ENCODE data around the gene DYNC2H1.

The DYNC2H1 gene

DNA sequence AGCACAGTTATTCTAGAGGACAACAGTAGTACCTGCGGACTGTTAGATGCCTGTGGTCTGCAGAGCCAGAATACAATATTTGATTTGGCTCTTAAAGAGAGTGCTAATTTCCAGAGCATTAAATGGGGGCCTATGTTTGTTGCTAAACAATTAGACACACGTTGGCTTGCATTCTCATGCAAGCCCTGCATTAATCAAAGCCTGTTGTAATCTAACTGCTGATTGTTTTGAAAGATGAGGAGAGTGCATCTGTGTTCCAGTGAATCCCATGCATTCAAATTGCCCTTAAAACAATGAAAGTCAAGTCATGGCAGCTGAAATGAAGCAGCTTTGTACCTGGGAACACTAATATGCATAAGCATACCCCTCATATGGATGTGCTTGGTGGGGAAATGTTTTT is 419.4 kb downstream of the DYNC2H1 start:
- Histone ChIP-seq H3K9me3 (ENCODE audit: control insufficient read depth in 2 of 2, low read length in 2 of 2) (no peaks in the 10 kb centered on the region), H3K27ac (ENCODE audit: low read length) (no peak overlapping the region), H3K36me3 (ENCODE audit: control insufficient read depth in 2 of 2, insufficient read depth in 2 of 2, low read length in 2 of 2) (no peaks in the 10 kb centered on the region), H3K4me3 (ENCODE audit: low read length in 2 of 2) (no peak overlapping the region), H3K4me1 (ENCODE audit: control insufficient read depth, insufficient read depth, low read length) (no peaks in the 10 kb centered on the region), H3K27me3 (ENCODE audit: control insufficient read depth in 1 of 2, insufficient read depth in 2 of 2, low read length in 2 of 2) (peaks cover 0 to 2% of the 10 kb centered on the region in 2 donors), H3K9ac (ENCODE audit: low read length in 2 of 2) (no peak overlapping the region)

DNA sequence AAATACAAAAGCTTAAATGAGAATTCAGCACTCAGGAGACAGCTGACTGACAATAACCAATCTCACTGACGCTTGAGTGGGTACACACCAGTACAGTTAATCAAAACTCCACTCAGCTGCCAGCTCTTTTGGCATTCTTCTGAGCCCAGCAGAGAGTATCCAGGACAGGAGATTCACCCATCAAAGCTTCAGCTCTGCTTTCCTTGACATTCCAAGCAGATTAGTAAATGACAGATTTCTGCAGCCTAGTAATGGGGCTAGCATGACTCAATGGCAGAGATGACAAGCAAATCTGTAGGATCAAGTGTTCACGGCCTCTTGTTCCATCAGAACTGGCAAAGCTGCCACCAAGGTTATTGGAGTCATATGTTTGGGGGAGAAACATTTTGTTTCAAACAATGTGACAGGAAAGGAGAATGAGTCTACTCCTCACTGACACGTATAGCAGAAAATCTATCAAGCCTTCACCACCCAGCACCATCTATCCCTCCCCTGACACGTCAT is 420.0 kb downstream of the DYNC2H1 start:
- Histone ChIP-seq H3K4me1 (ENCODE audit: control insufficient read depth, insufficient read depth, low read length) (no peaks in the 10 kb centered on the region), H3K36me3 (ENCODE audit: control insufficient read depth in 2 of 2, insufficient read depth in 2 of 2, low read length in 2 of 2) (no peaks in the 10 kb centered on the region), H3K27ac (ENCODE audit: low read length) (no peak overlapping the region), H3K9me3 (ENCODE audit: control insufficient read depth in 2 of 2, low read length in 2 of 2) (no peaks in the 10 kb centered on the region), H3K27me3 (ENCODE audit: control insufficient read depth in 1 of 2, insufficient read depth in 2 of 2, low read length in 2 of 2) (peaks cover 0 to 2% of the 10 kb centered on the region in 2 donors), H3K4me3 (ENCODE audit: low read length in 2 of 2) (no peak overlapping the region), H3K9ac (ENCODE audit: low read length in 2 of 2) (no peak overlapping the region)

All from stomach smooth muscle (tissue), 2 donors.